Breast epithelium (tissue), 4 donors: Measurements from ENCODE around the gene SPACDR. TPM values are rescaled to one million over a fixed set of nuclear protein-coding genes. Genes with fewer than 3 reads are reported as not detected.
A peak's percentile ranks its signal among the peaks of the same experiment; 100 is the strongest.
"Not testable (repeated sequence)": the region's sequence is repeated elsewhere in the genome, so short reads cannot be mapped to it uniquely, and the experiment has no call there.

Experiments
- DNase-seq, 2 donors: peaks; one replicate each; pipeline ENCODE4 v3.0.0-alpha.2; 2019; ENCODE audit warnings: low spot score in 2 of 2
- H3K27ac ChIP-seq, 2 donors: fragments of 200-600 bp; sonication (generic) in 1 of 2; one replicate each; pipeline ENCODE4 v1.5.1; 2016 to 2019; ENCODE audit warnings: mild to moderate bottlenecking in 1 of 2
- H3K27me3 ChIP-seq, 2 donors: fragments of 200-600 bp; sonication (generic) in 1 of 2; one replicate each; pipeline versions ENCODE4 v1.5.1 to v1.6.0; 2017 to 2019; ENCODE audit warnings: control low read depth in 1 of 2, mild to moderate bottlenecking in 1 of 2
- H3K36me3 ChIP-seq: fragments of 200-600 bp; one replicate; pipeline ENCODE4 v1.5.1; 2019
- H3K4me1 ChIP-seq, 2 donors: fragments of 200-600 bp; sonication (generic); one replicate each; pipeline ENCODE4 v1.5.1; 2016 to 2019; ENCODE audit warnings: control low read depth in 1 of 2
- H3K4me3 ChIP-seq, 3 donors: fragments of 200-600 bp; sonication (generic); 1 replicate in 2 of 3; 2 replicates in 1 of 3; pipeline ENCODE4 v1.5.1; 2016 to 2019; ENCODE audit warnings: mild to moderate bottlenecking in 3 of 3, moderate library complexity in 2 of 3
- H3K9me3 ChIP-seq, 2 donors: fragments of 200-600 bp; sonication (generic) in 1 of 2; one replicate each; pipeline ENCODE4 v1.5.1; 2016 to 2019; ENCODE audit warnings: control low read depth in 1 of 2
- POLR2A ChIP-seq: fragments of 450-650 bp; IDR thresholded peaks from one replicate; pipeline ENCODE4 v1.6.1; 2016; ENCODE audit warnings: antibody characterized with exemption, mild to moderate bottlenecking, moderate library complexity
- POLR2AphosphoS5 ChIP-seq, 3 donors: sonication (generic); formaldehyde crosslinking; IDR thresholded peaks; one replicate each; pipeline ENCODE4 v1.6.1; 2017; ENCODE audit warnings: antibody characterized with exemption in 3 of 3
- intact Hi-C: fragments of 100-400 bp; cut with DNase I; formaldehyde crosslinking; loops from one replicate; pipeline ENCODE4 v1.15.1; 2023; ENCODE audit warnings: low total_unique reads
- total RNA-seq, 3 donors: library from RNA; depleted of rRNA; stranded (reverse); fragments of >200 nt; gene quantifications; one replicate each; pipeline ENCODE4 v1.1.0, GENCODE V29; 2016
- TF ChIP-seq, protein P1 (sequence below), 3 donors: fragments of 450-650 bp; IDR thresholded peaks; one replicate each; pipeline ENCODE4 v1.5.1; 2016 to 2017; ENCODE audit warnings: antibody characterized with exemption in 3 of 3, mild to moderate bottlenecking in 3 of 3, moderate library complexity in 3 of 3

Gene SPACDR
- total RNA-seq, 3 donors from 2014 or later, result not detected

DNA sequence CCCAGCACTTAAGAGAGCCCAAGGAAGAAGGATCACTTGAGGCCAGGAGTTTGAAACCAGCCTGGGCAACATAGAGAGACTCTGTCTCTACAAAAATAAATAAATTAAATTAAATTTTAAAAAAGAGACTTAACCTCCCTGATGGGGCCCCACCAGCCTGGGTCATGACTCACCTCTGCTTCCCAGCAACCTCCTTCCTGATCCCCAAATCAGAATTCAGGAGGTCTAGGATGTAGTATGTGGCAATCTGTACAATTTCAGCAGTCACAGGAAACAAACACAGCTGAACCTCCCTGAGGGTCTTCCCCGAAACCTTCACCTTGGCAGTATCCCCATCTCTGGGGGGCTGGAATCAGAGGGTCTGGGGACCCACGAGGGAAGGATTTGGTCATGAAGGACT is 18.0 kb downstream of the SPACDR start:
- no peak for DNase-seq
- Histone ChIP-seq H3K36me3 (no peaks in the 10 kb centered on the region), H3K4me3 (no peak overlapping the region), H3K9me3 (no peaks in the 10 kb centered on the region), H3K27me3 (no peaks in the 10 kb centered on the region), H3K4me1 (no peaks in the 10 kb centered on the region), H3K27ac (peak overlapping the region in 1 of 2 donors; percentile 25)
- intact Hi-C loops, result no loop called here
- no peak for TF ChIP-seq POLR2AphosphoS5 (IDR thresholded peaks at IDR 0.05)
- TF ChIP-seq, protein P1, sequence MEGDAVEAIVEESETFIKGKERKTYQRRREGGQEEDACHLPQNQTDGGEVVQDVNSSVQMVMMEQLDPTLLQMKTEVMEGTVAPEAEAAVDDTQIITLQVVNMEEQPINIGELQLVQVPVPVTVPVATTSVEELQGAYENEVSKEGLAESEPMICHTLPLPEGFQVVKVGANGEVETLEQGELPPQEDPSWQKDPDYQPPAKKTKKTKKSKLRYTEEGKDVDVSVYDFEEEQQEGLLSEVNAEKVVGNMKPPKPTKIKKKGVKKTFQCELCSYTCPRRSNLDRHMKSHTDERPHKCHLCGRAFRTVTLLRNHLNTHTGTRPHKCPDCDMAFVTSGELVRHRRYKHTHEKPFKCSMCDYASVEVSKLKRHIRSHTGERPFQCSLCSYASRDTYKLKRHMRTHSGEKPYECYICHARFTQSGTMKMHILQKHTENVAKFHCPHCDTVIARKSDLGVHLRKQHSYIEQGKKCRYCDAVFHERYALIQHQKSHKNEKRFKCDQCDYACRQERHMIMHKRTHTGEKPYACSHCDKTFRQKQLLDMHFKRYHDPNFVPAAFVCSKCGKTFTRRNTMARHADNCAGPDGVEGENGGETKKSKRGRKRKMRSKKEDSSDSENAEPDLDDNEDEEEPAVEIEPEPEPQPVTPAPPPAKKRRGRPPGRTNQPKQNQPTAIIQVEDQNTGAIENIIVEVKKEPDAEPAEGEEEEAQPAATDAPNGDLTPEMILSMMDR (IDR thresholded peaks at IDR 0.05), result no peak
- TF ChIP-seq POLR2A, result no peak

DNA sequence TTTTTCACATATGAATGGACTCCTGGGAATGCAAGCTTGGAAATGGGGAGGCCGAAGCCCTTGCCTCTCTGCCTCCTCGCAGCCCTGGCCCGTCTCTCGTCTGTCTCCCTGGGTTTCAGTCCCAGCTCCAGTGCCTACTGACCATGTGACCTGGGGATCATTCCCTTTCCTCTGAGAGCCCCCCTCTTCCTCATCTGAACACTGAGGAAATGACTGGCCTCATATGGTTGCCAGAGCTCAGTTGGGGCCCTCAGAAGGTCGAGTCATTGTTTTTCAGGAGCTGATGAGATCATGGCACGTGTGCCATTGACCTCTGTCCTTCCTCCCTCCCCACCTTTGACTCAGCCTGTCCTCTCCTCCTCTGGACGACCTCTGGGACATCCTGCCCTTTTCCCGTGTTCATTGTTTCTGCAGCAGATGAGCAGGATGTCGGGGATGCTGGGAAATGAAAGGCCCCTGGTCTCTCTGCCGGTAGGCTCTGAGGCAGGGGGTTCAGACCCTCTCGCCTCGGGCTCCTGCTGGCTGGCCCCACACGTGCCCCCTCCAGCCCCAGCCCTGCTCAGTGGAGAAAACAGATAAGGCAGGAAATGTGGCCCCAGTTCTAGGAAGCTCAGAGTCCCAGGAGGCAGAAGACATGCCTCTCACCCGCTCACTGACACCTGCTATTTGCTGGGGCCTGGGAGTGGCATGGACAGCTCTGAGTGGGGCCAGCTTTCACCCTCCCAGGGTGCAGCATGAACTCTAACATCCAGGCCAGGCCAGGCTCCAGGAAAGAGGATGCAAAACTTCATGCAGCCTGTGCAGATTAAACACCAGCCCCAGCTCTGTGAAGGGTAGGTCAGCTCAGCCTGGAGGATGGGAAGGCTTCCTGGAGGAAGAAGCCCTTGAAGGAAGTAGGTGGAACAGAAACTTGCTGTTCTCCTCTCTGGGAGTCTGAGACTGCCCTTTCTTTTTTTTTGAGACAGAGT is 19.5 kb downstream of the SPACDR start:
- intact Hi-C loops, result no loop called here
- Histone ChIP-seq H3K9me3 (no peaks in the 10 kb centered on the region), H3K4me1 (no peaks in the 10 kb centered on the region), H3K36me3 (no peaks in the 10 kb centered on the region), H3K4me3 (no peak overlapping the region), H3K27me3 (no peaks in the 10 kb centered on the region), H3K27ac (peak overlapping the region in 1 of 2 donors; percentile 77)
- DNase-seq, result no peak
- TF ChIP-seq, protein P1 (IDR thresholded peaks at IDR 0.05), result no peak
- peak; percentile 9 to 42 (median 21) for TF ChIP-seq POLR2AphosphoS5 (IDR thresholded peaks at IDR 0.05)

DNA sequence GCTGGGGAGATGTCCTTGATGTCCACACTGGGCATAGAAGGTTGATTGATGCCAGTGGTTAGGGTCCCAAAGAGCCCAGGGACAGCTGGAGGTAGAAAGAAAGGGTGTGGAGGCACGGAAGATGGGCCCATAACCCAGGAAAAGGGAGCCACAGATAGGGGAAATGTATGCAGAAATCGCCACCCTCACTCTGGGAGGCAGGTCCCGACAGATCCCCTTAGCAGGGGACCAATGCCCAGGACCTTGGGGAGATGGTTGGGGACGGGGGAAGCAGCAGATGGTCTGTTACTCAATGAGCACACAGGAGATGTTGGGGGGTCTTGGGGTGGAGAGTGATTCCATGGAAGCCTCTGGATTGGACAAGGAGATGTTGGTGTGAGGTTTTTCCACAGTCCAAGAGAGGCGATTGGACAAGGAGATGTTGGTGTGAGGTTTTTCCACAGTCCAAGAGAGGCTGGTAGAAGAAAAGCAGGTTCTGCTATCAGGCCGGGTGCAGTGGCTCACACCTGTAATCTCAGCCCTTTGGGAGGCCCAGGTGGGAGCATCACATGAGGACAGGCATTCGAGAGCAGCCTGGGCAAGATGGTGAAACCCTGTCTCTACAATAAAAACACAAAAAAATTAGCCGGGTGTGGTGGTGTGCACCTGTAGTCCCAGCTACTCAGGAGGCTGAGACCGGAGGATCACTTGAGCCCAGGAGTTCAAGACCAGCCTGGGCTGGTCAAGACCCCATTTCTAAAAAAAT is 20.8 kb downstream of the SPACDR start:
- peak in 1 of 2 donors; percentile 31 for DNase-seq
- Histone ChIP-seq H3K27ac (peak overlapping the region in 1 of 2 donors; percentile 77), H3K4me1 (no peaks in the 10 kb centered on the region)

DNA sequence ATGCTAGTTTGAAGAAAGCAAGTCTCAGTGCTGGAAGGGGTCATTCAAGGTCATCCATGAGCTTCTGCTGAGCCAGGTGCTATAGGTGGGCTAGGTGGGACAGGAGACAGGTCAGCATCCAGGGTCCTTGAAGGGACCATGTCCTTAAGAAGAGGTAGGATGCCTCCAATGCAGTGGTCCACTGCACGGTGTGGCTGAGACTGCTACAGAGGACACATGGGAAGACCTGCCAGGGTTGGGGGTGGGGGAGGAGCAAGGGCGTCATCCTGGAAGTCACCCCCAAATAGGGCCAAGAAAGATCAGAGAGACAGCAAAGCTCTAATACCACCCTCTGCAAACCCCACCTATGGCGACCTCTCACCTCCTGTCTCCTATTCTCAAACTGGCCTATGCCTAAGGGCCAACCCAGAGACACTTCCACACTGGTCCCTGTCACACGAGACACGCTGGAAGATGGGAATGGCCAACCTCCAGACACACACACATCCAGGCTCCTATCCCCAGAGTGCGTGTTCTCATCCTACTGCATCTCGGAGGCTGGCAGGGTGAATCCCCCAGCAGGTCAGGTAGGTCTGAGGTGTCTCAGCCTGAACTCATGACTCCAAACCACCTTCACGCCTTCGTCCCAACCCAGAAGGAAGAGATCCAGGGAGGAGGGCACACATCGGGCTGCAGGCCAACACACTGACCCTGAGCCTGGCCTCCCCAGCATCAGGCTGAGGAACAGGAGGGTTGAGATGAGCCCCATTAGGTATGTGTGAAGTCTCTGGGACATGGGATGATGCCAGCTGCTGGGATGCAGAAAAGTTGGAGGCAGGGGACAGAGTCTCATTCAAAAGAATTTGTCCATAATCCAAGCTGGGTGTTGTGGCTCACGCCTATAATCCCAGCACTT is 22.2 kb downstream of the SPACDR start:
- TF ChIP-seq, protein P1 (IDR thresholded peaks at IDR 0.05), result no peak
- TF ChIP-seq POLR2AphosphoS5 (IDR thresholded peaks at IDR 0.05) (no peak), POLR2A (no peak)
- intact Hi-C loops, result no loop called here
- no peaks in the 10 kb centered on the region for H3K9me3 ChIP-seq
- H3K36me3 ChIP-seq, result no peaks in the 10 kb centered on the region
- no peak overlapping the region for H3K4me3 ChIP-seq
- peak in 1 of 2 donors; percentile 12 for DNase-seq
- no peaks in the 10 kb centered on the region for H3K4me1 ChIP-seq
- H3K27me3 ChIP-seq, result no peaks in the 10 kb centered on the region
- no peak overlapping the region for H3K27ac ChIP-seq

More for the DNA sequence above, 20.8 kb downstream of the SPACDR start:
- H3K27me3 ChIP-seq, result no peaks in the 10 kb centered on the region
- H3K4me3 ChIP-seq, result no peak overlapping the region
- no peaks in the 10 kb centered on the region for H3K9me3 ChIP-seq
- intact Hi-C loops, result no loop called here
- no peak for TF ChIP-seq POLR2AphosphoS5 (IDR thresholded peaks at IDR 0.05)
- no peak for TF ChIP-seq POLR2A
- TF ChIP-seq, protein P1 (IDR thresholded peaks at IDR 0.05), result no peak
- no peaks in the 10 kb centered on the region for H3K36me3 ChIP-seq

DNA sequence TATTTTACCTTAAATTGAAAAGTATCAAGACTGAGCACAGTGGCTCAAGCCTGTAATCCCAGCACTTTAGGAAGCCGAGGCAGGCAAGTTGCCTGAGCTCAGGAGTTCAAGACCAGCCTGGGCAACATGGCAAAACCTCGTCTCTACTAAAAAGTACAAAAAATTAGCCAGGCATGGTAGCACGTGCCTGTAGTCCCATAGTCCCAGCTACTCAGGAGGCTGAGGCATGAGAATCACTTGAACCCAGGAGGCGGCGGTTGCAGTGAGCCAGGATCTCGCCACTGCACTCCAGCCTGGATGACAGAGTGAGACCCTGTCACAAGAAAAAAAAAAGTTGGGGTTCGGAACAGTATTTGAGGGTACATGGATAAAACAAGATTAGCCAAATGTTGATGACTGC is 24.8 kb downstream of the SPACDR start:
- peak in 1 of 2 donors; percentile 12 for DNase-seq

DNA sequence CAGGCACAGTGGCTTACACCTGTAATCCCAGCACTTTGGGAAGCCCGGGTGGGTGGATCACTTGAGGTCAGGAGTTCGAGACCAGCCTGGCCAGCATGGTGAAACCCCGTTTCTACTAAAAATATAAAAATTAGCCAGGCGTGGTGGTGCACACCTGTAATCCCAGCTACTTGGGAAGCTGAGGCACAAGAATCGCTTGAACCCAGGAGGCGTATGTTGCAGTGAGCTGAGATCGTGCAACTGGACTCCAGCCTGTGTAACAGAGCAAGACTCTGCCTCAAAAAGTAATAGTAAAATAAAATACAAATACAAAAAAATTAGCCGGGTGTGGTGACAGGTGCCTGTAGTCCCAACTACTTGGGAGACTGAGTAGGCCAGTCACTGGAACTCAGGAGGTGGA is 25.3 kb downstream of the SPACDR start:
- H3K36me3 ChIP-seq, H3K9me3 ChIP-seq, H3K4me3 ChIP-seq, DNase-seq, H3K27me3 ChIP-seq, H3K27ac ChIP-seq, intact Hi-C loops: not testable (repeated sequence)
- peaks cover 0 to 13% of the 10 kb centered on the region in 2 donors for H3K4me1 ChIP-seq

More for the DNA sequence above, 24.8 kb downstream of the SPACDR start:
- H3K4me1 ChIP-seq, H3K27ac ChIP-seq, H3K9me3 ChIP-seq, H3K36me3 ChIP-seq, intact Hi-C loops, H3K4me3 ChIP-seq, H3K27me3 ChIP-seq: not testable (repeated sequence)
